Colonic mucosa (tissue), 4 donors: Measurements from ENCODE around the gene TMEM191C. TPM values are rescaled to one million over a fixed set of nuclear protein-coding genes. Genes with fewer than 3 reads are reported as not detected.
"Not testable (repeated sequence)": the region's sequence is repeated elsewhere in the genome, so short reads cannot be mapped to it uniquely, and the experiment has no call there.

Source experiments
- DNase-seq: peaks from one replicate; pipeline ENCODE4 v3.0.0-alpha.2; 2020
- H3K27ac ChIP-seq: fragments of 200-600 bp; one replicate; pipeline ENCODE4 v1.8.0; 2021
- H3K27me3 ChIP-seq: fragments of 200-600 bp; one replicate; pipeline ENCODE4 v1.8.0; 2021
- H3K36me3 ChIP-seq: fragments of 200-600 bp; one replicate; pipeline ENCODE4 v1.8.0; 2021
- H3K4me1 ChIP-seq: fragments of 200-600 bp; one replicate; pipeline ENCODE4 v1.8.0; 2021; ENCODE audit warnings: mild to moderate bottlenecking
- H3K4me3 ChIP-seq: fragments of 200-600 bp; one replicate; pipeline ENCODE4 v1.8.0; 2021
- H3K9ac ChIP-seq, 2 donors: one replicate each; pipeline ENCODE4 v1.7.0; 2013; ENCODE audit warnings: control low read depth in 2 of 2, low read depth in 2 of 2, low read length in 2 of 2
- H3K9me3 ChIP-seq: fragments of 200-600 bp; one replicate; pipeline ENCODE4 v1.8.0; 2021
- intact Hi-C: fragments of 100-400 bp; cut with DNase I; formaldehyde crosslinking; loops from one replicate; pipeline ENCODE4 v1.14.1; 2022
- total RNA-seq, 2 donors: library from RNA; stranded (reverse); fragmentation: NEBNext Ultra II Directional in 1 of 2; extraction: Animal tissue kit (Norgen Biotek cat#: 25700) in 1 of 2; gene quantifications; one replicate each; pipeline ENCODE4 v1.2.1, GENCODE V29; 2021
- donor health status: healthy.
- donor health status: DM: no; HTN: no; CAD: no.
- donor health status: DM: no; HTN: no; CAD: no.

Gene TMEM191C
- 1 to 10 TPM in 1 of 2 donors, under 1 TPM in 1; 0.80 to 3.3 TPM for total RNA-seq

DNA sequence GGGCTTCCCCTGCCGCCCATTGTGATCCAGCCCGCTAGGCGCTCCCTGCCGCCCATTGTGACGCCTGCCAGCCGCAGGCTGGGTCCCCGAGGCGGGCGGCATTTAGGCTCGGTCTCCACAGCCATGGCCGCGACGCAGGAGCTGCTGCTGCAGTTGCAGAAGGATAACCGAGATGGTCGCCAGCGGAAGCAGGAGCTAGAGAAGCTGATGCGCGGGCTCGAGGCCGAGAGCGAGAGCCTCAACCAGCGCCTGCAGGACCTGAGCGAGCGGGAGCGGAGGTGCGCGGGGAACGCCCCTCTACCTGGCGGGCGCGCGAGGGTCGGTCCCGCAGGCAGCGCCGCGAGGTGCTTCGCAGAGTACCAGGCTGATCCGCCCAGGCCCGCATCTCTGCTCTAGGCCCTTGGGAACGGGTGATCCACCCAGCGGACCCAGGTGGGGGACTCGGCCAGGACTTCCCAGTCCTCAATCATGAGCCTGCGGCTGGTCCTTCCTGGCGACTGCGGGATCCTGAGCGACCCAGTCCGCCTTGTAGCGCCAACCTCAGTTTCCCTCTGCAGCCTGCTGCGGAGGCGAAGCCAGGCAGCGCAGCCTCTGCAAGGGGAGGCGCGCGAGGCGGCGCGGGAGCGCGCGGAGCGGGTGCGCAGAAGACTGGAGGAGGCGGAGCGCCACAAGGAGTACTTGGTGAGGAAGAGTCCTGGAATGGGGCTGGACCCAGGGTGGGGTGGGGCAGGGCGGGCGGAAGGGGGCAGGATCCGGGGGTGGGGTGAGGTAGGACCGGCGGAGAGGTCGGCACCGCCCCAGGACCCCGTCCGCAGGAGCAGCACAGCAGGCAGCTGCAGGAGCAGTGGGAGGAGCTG, at the start of gene TMEM191C:
Gene TMEM191C (plus strand): TSS at position 51 of the 857 bp plus-strand sequence. CDS start 73 bp downstream, at position 124.
- Histone ChIP-seq H3K4me3 (peak within 1 kb of the TSS; percentile 11), H3K27ac (peak within 1 kb of the TSS; percentile 32)
- H3K27me3 ChIP-seq, intact Hi-C loops, H3K9me3 ChIP-seq, H3K36me3 ChIP-seq, H3K4me1 ChIP-seq, H3K9ac ChIP-seq, DNase-seq: not testable (repeated sequence)

DNA sequence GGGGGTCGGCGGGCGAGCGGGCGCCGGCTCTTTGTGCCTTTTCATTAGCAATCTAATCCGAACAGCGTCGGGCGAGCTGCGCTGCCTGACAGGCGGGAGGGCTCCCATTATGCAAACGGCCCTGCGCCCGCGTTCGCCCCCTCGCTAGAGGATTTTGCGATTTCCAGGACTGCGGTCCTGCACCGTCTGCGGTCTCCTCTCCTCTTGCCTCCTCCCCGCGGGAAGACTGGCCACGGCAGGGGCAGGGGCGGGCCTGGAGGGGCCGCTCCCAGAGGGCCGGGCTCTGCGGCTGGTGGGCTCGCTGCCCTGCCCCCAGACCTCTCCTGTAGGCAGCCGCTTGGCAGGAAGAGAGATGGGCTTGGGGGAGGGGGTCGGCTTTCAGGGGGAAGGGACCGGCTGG, 49.3 kb upstream of the TMEM191C start:
- H3K9me3 ChIP-seq, H3K4me1 ChIP-seq, H3K27ac ChIP-seq, H3K36me3 ChIP-seq, H3K27me3 ChIP-seq, intact Hi-C loops, H3K9ac ChIP-seq: not testable (repeated sequence)
- peak overlapping the region; percentile 38 for H3K4me3 ChIP-seq
- peak; percentile 40 for DNase-seq

DNA sequence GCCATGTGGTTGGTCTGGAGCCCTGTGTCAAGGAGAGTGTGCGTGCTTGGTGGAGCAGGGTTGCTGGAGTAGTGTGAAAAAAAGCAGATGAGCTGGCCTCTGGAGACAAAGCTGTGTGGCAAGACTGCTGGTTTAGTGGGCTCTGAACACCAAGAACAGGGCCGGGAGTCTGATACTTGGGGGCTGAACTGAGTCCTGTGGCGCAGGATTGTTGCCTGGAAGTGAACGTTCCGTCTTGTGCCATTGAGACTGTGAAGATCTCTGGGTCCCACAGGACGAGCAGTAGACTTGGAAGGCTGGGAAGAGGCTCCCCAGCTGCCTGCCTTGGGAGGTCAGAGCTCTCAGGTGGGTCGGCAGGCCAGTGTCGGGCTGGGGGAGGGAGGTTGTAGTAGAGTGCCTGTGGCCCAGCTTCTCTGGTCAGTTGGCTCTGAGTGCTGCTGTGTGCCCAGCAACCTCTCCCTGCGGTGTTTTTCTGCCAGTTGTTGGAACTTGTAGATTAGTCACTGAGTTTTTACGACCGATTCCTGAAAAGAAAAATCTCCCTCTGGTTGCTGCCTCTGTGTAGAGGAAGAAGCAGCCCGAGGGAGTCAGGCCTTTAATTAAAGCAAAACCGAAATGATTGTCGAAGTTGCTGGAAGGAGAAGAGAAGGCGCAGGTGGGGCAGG, 48.1 kb upstream of the TMEM191C start:
- H3K27ac ChIP-seq, intact Hi-C loops, H3K27me3 ChIP-seq, H3K36me3 ChIP-seq, H3K9ac ChIP-seq, H3K4me3 ChIP-seq, H3K9me3 ChIP-seq, H3K4me1 ChIP-seq: not testable (repeated sequence)
- peak; percentile 20 for DNase-seq

GRCh38 chr22:21420180-21420763, 46.9 kb upstream of the TMEM191C start:
- H3K4me3 ChIP-seq, intact Hi-C loops, H3K4me1 ChIP-seq, H3K9ac ChIP-seq, H3K9me3 ChIP-seq, H3K36me3 ChIP-seq, H3K27ac ChIP-seq, H3K27me3 ChIP-seq: not testable (repeated sequence)
- DNase-seq = peak; percentile 29

GRCh38 chr22:21424084-21424709, 43.0 kb upstream of the TMEM191C start:
- H3K27ac ChIP-seq, intact Hi-C loops, H3K27me3 ChIP-seq, H3K4me3 ChIP-seq, DNase-seq, H3K4me1 ChIP-seq, H3K9me3 ChIP-seq, H3K36me3 ChIP-seq, H3K9ac ChIP-seq: not testable (repeated sequence)

DNA sequence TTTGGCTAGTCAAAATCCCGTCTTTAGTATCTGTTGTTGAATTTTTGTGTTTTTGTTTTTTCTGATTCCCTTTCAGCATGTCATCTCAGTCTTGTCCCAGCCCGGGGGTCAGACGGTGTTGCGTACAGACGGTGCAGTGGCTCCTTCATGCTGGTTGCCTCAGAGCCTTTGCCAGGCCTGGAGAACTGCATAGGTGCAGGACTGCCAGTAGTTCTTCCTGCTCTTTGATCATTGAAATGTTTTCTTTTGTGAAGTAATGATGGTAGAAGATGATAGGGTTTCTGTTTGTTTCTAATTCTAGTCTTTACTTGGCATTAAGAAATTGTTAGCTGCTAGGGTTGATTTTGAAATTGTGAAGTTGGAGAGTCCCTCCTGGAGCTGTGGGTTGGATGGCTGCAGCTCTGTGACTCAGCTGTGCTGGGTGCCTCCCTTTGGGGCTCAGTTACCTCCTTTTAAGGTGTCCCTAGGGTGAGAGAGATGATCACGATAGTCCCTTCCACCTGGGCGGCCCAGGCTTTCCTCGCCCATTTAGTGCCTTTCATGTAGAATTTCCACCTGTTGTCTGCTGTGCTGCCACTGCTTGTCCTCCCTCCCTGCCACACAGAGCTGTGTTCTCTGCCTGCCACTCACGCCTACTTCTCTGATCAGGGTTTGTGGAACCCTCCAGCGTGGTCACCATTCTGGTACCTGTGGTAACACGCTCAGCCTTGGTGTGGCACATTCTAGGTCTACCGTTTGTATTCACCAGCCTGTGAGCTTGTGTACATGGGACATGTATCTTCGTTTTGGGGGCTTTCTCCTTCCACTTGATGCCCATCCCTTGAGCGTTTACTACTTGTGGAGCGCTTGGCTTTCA, 32.6 kb upstream of the TMEM191C start:
- DNase-seq, H3K27ac ChIP-seq, H3K9me3 ChIP-seq, H3K9ac ChIP-seq, H3K4me1 ChIP-seq, intact Hi-C loops, H3K27me3 ChIP-seq, H3K36me3 ChIP-seq, H3K4me3 ChIP-seq: not testable (repeated sequence)

DNA sequence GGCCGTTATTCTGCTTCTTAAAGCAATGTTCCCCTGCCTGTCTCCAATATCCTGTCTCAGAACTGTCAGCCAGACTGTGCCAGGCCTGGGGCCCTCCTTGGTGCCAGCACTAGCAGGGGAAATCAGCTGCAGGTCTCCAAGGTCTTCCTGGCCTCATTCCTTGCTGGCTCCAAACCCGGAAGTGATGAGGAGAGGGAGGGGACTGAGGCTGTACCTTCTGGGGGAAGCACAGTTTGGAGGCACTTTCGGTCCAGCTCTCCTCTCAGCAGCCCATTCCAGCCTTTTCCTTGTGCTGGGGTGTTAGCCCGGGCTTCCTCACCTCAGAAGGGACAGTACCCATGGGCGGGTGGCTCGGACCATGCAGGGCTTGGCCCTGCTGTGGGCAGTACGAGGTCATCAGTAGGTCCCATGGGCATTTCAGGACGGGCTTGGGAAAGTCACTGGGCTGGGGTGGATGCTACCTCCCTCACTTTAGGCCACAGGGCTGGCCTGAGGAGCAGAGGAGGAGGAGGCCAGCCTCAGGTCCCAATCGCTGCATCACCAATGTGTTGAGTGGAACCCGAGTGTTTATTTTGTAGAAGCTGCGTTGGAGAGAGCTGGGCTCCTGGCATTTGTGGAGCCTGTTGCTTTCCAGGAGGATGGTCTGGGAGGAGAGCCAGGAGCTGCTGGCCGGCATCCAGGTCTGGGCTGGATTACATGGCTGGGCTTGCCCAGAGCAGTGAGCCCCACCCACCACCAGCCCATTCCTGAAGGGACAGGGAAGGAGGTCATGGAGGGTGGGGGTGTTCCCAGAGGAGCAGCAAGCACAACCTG, 31.0 kb upstream of the TMEM191C start:
- H3K9me3 ChIP-seq, H3K9ac ChIP-seq, H3K36me3 ChIP-seq, H3K4me3 ChIP-seq, H3K4me1 ChIP-seq, intact Hi-C loops, H3K27me3 ChIP-seq, H3K27ac ChIP-seq: not testable (repeated sequence)
- peak; percentile 19 for DNase-seq

DNA sequence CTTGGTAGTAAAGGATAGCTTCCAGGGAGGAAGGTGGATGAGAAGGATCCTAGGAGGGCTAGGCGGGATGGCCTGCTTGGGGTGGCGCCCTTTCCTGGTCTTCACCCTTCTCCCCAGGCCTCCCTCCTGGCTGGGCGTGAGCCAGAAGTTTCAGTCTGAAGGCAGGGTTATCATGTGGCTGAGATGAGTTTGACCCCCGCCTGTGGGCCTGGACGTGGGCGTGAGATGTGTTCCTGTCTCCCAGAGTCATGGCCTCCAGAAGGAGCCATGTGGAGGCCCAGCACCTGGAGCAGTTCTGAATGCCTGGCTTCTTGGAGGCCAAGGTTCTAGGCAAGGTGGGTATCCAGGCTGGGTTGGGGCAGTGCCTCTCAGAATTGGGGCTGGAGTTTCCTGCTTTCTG, 29.2 kb upstream of the TMEM191C start:
- H3K27me3 ChIP-seq, H3K9me3 ChIP-seq, H3K9ac ChIP-seq, H3K4me1 ChIP-seq, H3K36me3 ChIP-seq, H3K4me3 ChIP-seq, H3K27ac ChIP-seq, intact Hi-C loops: not testable (repeated sequence)
- peak; percentile 7 for DNase-seq

- H3K4me3 ChIP-seq, H3K4me1 ChIP-seq, H3K36me3 ChIP-seq, H3K27me3 ChIP-seq, intact Hi-C loops, H3K27ac ChIP-seq, H3K9ac ChIP-seq, DNase-seq, H3K9me3 ChIP-seq: not testable (repeated sequence)
Observed at GRCh38 chr22:21440018-21440636, 27.1 kb upstream of the TMEM191C start.

- H3K27me3 ChIP-seq, H3K9ac ChIP-seq, H3K27ac ChIP-seq, H3K4me3 ChIP-seq, DNase-seq, intact Hi-C loops, H3K9me3 ChIP-seq, H3K4me1 ChIP-seq, H3K36me3 ChIP-seq: not testable (repeated sequence)
Observed at GRCh38 chr22:21440676-21441075, 26.5 kb upstream of the TMEM191C start.

DNA sequence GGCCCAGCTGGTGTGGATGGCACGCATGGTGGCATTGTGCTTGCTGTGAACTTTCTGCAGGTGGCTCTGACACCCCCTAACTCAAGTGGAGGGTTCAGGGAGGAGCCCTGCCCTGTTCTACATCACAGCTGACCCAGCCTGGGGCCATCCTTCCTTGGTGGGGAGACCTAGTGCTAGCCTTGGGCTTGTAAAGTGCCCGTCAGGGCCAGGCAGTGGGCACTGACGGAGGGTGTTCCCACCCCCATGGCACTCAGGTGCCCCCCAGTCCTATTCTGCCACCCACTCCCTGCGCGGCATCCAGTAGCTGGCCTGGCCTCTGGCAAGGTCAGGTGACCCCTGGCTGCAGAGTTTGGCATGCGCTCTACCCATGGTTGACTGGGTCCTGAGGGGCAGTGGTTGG, 26.0 kb upstream of the TMEM191C start:
- H3K27ac ChIP-seq, H3K27me3 ChIP-seq, H3K4me3 ChIP-seq, H3K36me3 ChIP-seq, H3K9me3 ChIP-seq, H3K4me1 ChIP-seq, intact Hi-C loops, H3K9ac ChIP-seq: not testable (repeated sequence)
- DNase-seq = peak; percentile 15
